GM12873 (cell line): Measurements from ENCODE around the gene LAYN.

ENCODE experiments used
- CTCF ChIP-seq: IDR thresholded peaks from 2 replicates; pipeline ENCODE4 v1.5.1; 2012; ENCODE audit warnings: low read depth, mild to moderate bottlenecking, moderate library complexity, low read length, control low read depth; ENCODE audit not compliant: insufficient read depth; ENCODE audit errors: missing control alignments

Gene LAYN

GRCh38 chr11:111550258-111550657 lies 9.7 kb downstream of the LAYN start:
- TF ChIP-seq CTCF = no peak

GRCh38 chr11:111554532-111554931 lies 14.0 kb downstream of the LAYN start:
- no peak for TF ChIP-seq CTCF

GRCh38 chr11:111555255-111555654 lies 14.7 kb downstream of the LAYN start:
- no peak for TF ChIP-seq CTCF

- TF ChIP-seq CTCF = no peak
These were observed 17.0 kb downstream of the LAYN start for GRCh38 chr11:111557425-111558111.

- no peak for TF ChIP-seq CTCF
These were observed 19.4 kb downstream of the LAYN start for GRCh38 chr11:111559800-111560464.

- no peak for TF ChIP-seq CTCF
These were observed 20.3 kb downstream of the LAYN start for GRCh38 chr11:111560800-111561199.

GRCh38 chr11:111561306-111561705 lies 20.8 kb downstream of the LAYN start:
- TF ChIP-seq CTCF = no peak
